SK-N-SH treated with all-trans-retinoic acid at 6 μM for 48 hours (cell line): ENCODE measurements around the gene SBF2.

Source experiments
- ATAC-seq: fragments of 200-7000 bp; cut with Tn5 transposase; 3 replicates; pipeline ENCODE4 v1.9.1; 2020; ENCODE audit warnings: mild to moderate bottlenecking, moderate library complexity
- ARNTL ChIP-seq: fragments of 450-650 bp; formaldehyde crosslinking; IDR thresholded peaks from 2 replicates; pipeline ENCODE4 v1.5.0; 2020; ENCODE audit warnings: low read depth, mild to moderate bottlenecking, moderate library complexity, borderline replicate concordance
- BACH2 ChIP-seq: fragments of 250-450 bp; sonication (Bioruptor Pico); IDR thresholded peaks from 2 replicates; pipeline ENCODE4 v1.9.0; 2021; ENCODE audit warnings: mild to moderate bottlenecking, borderline replicate concordance
- CSDC2 ChIP-seq: fragments of 250-450 bp; sonication (Bioruptor Pico); IDR thresholded peaks from 2 replicates; pipeline ENCODE4 v1.5.0; 2020; ENCODE audit warnings: mild to moderate bottlenecking, moderate library complexity
- CSRNP3 ChIP-seq: fragments of 250-450 bp; sonication (Bioruptor Pico); IDR thresholded peaks from 2 replicates; pipeline ENCODE4 v1.5.1; 2021; ENCODE audit warnings: mild to moderate bottlenecking, moderate library complexity
- ESRRG ChIP-seq: fragments of 250-450 bp; sonication (Bioruptor Pico); IDR thresholded peaks from 2 replicates; pipeline ENCODE4 v1.6.1; 2021; ENCODE audit warnings: mild to moderate bottlenecking
- GLIS3 ChIP-seq: fragments of 250-450 bp; sonication (Bioruptor Pico); IDR thresholded peaks from 2 replicates; pipeline ENCODE4 v1.5.0; 2020; ENCODE audit warnings: mild to moderate bottlenecking, moderate library complexity
- ISL1 ChIP-seq: fragments of 250-450 bp; sonication (Bioruptor Pico); IDR thresholded peaks from 2 replicates; pipeline ENCODE4 v2.1.2; 2022; ENCODE audit warnings: mild to moderate bottlenecking, moderate library complexity
- OSR1 ChIP-seq: fragments of 250-450 bp; sonication (Bioruptor Pico); IDR thresholded peaks from 2 replicates; pipeline ENCODE4 v1.8.0; 2022; ENCODE audit warnings: moderate library complexity, mild to moderate bottlenecking, inconsistent platforms
- PPARA ChIP-seq: fragments of 250-450 bp; sonication (Bioruptor Pico); IDR thresholded peaks from 2 replicates; pipeline ENCODE4 v1.5.0; 2020; ENCODE audit warnings: mild to moderate bottlenecking, borderline replicate concordance
- RARB ChIP-seq: fragments of 250-450 bp; sonication (Bioruptor Pico); IDR thresholded peaks from 2 replicates; pipeline ENCODE4 v1.8.0; 2021; ENCODE audit warnings: mild to moderate bottlenecking, moderate library complexity
- SNAI2 ChIP-seq: fragments of 250-450 bp; sonication (Bioruptor Pico); IDR thresholded peaks from 2 replicates; pipeline ENCODE4 v1.5.0; 2020; ENCODE audit warnings: mild to moderate bottlenecking, moderate library complexity
- TCF4 ChIP-seq: fragments of 250-450 bp; sonication (Bioruptor Pico); IDR thresholded peaks from 2 replicates; pipeline ENCODE4 v1.8.0; 2021; ENCODE audit warnings: mild to moderate bottlenecking, moderate library complexity, borderline replicate concordance
- TOX ChIP-seq: fragments of 250-450 bp; sonication (Bioruptor Pico); IDR thresholded peaks from 2 replicates; pipeline ENCODE4 v1.8.0; 2021; ENCODE audit warnings: mild to moderate bottlenecking, moderate library complexity, borderline replicate concordance
- ZC3H10 ChIP-seq: fragments of 250-450 bp; sonication (Bioruptor Pico); IDR thresholded peaks from 2 replicates; pipeline ENCODE4 v1.5.1; 2021; ENCODE audit warnings: mild to moderate bottlenecking, moderate library complexity
- ZFP3 ChIP-seq: fragments of 250-450 bp; sonication (Bioruptor Pico); IDR thresholded peaks from 2 replicates; pipeline ENCODE4 v1.5.0; 2020; ENCODE audit warnings: mild to moderate bottlenecking, moderate library complexity
- ZFP30 ChIP-seq: fragments of 450-650 bp; formaldehyde crosslinking; IDR thresholded peaks from 2 replicates; pipeline ENCODE4 v1.5.0; 2022; ENCODE audit warnings: mild to moderate bottlenecking, moderate library complexity
- ZNF565 ChIP-seq: fragments of 450-650 bp; formaldehyde crosslinking; conservative IDR thresholded peaks from 2 replicates; pipeline ENCODE4 v1.5.0; 2020; ENCODE audit warnings: low read depth, mild to moderate bottlenecking, moderate library complexity
- ZNF70 ChIP-seq: fragments of 450-650 bp; formaldehyde crosslinking; IDR thresholded peaks from 2 replicates; pipeline ENCODE4 v1.5.0; 2020; ENCODE audit warnings: mild to moderate bottlenecking, moderate library complexity
- TF ChIP-seq, protein P1 (sequence below): fragments of 250-450 bp; sonication (Bioruptor Pico); IDR thresholded peaks from 2 replicates; pipeline ENCODE4 v1.5.1; 2020; ENCODE audit warnings: low read depth, mild to moderate bottlenecking, moderate library complexity
- TF ChIP-seq, protein P2 (sequence below): fragments of 250-450 bp; sonication (Bioruptor Pico); IDR thresholded peaks from 2 replicates; pipeline ENCODE4 v1.5.0; 2020; ENCODE audit warnings: mild to moderate bottlenecking, moderate library complexity
- TF ChIP-seq, protein P3 (sequence below): fragments of 250-450 bp; sonication (Bioruptor Pico); IDR thresholded peaks from 2 replicates; pipeline ENCODE4 v1.8.0; 2021; ENCODE audit warnings: low read depth, mild to moderate bottlenecking, moderate library complexity, borderline replicate concordance
- TF ChIP-seq, protein P4 (sequence below): fragments of 250-450 bp; sonication (Bioruptor Pico); IDR thresholded peaks from 2 replicates; pipeline ENCODE4 v1.8.0; 2020; ENCODE audit warnings: mild to moderate bottlenecking, moderate library complexity, borderline replicate concordance

Gene SBF2

GRCh38 chr11:10310301-10310841 lies 16.4 kb upstream of the SBF2 start:
- no peak for TF ChIP-seq ZFP3
- no peak for TF ChIP-seq CSDC2 (CRISPR knock-in tag)
- TF ChIP-seq GLIS3 (CRISPR knock-in tag): no peak
- TF ChIP-seq, protein P1, sequence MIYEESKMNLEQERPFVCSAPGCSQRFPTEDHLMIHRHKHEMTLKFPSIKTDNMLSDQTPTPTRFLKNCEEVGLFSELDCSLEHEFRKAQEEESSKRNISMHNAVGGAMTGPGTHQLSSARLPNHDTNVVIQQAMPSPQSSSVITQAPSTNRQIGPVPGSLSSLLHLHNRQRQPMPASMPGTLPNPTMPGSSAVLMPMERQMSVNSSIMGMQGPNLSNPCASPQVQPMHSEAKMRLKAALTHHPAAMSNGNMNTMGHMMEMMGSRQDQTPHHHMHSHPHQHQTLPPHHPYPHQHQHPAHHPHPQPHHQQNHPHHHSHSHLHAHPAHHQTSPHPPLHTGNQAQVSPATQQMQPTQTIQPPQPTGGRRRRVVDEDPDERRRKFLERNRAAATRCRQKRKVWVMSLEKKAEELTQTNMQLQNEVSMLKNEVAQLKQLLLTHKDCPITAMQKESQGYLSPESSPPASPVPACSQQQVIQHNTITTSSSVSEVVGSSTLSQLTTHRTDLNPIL (CRISPR knock-in tag): no peak
- TF ChIP-seq, protein P2, sequence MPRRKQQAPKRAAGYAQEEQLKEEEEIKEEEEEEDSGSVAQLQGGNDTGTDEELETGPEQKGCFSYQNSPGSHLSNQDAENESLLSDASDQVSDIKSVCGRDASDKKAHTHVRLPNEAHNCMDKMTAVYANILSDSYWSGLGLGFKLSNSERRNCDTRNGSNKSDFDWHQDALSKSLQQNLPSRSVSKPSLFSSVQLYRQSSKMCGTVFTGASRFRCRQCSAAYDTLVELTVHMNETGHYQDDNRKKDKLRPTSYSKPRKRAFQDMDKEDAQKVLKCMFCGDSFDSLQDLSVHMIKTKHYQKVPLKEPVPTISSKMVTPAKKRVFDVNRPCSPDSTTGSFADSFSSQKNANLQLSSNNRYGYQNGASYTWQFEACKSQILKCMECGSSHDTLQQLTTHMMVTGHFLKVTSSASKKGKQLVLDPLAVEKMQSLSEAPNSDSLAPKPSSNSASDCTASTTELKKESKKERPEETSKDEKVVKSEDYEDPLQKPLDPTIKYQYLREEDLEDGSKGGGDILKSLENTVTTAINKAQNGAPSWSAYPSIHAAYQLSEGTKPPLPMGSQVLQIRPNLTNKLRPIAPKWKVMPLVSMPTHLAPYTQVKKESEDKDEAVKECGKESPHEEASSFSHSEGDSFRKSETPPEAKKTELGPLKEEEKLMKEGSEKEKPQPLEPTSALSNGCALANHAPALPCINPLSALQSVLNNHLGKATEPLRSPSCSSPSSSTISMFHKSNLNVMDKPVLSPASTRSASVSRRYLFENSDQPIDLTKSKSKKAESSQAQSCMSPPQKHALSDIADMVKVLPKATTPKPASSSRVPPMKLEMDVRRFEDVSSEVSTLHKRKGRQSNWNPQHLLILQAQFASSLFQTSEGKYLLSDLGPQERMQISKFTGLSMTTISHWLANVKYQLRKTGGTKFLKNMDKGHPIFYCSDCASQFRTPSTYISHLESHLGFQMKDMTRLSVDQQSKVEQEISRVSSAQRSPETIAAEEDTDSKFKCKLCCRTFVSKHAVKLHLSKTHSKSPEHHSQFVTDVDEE (CRISPR knock-in tag): no peak
- no peak for TF ChIP-seq RARB
- no peak for TF ChIP-seq BACH2 (CRISPR knock-in tag)
- no peak for TF ChIP-seq ZC3H10
- TF ChIP-seq ESRRG (CRISPR knock-in tag): no peak
- TF ChIP-seq ARNTL: no peak
- no peak for TF ChIP-seq ZFP30

GRCh38 chr11:10309163-10310093 lies 15.4 kb upstream of the SBF2 start:
- no peak for ATAC-seq
- TF ChIP-seq TCF4: no peak
- no peak for TF ChIP-seq ARNTL
- TF ChIP-seq ZFP3: no peak
- no peak for TF ChIP-seq ZFP30
- TF ChIP-seq CSRNP3 (CRISPR knock-in tag): no peak
- no peak for TF ChIP-seq ZNF70
- TF ChIP-seq ZC3H10: peak; percentile 16; the same call in 1 of the 2 replicates
- TF ChIP-seq ESRRG (CRISPR knock-in tag): no peak
- TF ChIP-seq, protein P3, sequence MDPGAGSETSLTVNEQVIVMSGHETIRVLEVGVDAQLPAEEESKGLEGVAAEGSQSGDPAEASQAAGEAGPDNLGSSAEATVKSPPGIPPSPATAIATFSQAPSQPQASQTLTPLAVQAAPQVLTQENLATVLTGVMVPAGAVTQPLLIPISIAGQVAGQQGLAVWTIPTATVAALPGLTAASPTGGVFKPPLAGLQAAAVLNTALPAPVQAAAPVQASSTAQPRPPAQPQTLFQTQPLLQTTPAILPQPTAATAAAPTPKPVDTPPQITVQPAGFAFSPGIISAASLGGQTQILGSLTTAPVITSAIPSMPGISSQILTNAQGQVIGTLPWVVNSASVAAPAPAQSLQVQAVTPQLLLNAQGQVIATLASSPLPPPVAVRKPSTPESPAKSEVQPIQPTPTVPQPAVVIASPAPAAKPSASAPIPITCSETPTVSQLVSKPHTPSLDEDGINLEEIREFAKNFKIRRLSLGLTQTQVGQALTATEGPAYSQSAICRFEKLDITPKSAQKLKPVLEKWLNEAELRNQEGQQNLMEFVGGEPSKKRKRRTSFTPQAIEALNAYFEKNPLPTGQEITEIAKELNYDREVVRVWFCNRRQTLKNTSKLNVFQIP: no peak
- TF ChIP-seq ISL1: no peak
- TF ChIP-seq BACH2 (CRISPR knock-in tag): no peak
- TF ChIP-seq RARB: 0 out of 2 replicates have a peak, but pooled peaks have one; percentile 52
- TF ChIP-seq SNAI2 (CRISPR knock-in tag): no peak
- no peak for TF ChIP-seq TOX (CRISPR knock-in tag)
- TF ChIP-seq ZNF565 (CRISPR knock-in tag): no peak

More at GRCh38 chr11:10310301-10310841, 16.4 kb upstream of the SBF2 start:
- no peak for ATAC-seq

DNA sequence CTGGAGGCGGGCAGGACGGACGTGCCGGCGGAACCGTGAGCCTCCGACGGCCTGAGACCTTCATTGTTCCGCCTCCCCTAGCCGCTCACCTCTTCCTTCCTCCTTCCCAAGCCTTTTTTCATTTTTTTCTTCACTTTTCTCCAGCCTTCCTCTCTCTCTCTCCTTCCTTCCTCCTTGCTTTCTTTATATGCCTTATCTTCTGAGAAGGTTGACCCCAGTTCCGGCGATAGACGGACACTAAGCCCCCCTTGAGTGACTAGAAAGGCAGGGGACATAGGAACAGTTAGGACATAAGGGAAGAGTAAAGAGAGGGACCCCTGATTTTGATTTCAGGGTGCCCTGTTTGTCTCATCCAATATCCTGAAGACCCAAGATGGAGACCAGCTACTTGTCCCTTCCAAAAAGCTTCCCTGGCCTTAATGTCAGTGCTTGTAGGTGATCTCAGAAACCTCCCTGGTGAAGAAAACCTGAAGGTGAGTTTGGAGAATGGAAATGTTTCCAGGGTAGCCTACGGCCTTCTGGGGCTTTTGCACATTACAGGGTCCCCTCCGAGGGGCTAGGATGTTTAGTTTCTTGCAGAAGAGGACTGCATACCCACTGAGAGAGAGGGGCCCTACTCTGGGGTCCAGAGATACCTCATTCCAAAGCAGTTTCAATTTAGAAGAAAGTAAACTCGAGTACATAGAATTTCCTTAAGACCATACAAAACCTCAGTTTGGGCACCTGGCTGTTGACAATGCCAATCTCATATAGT lies 14.4 kb upstream of the SBF2 start:
- no peak for ATAC-seq
- TF ChIP-seq, protein P3: no peak
- TF ChIP-seq ZFP3 (no peak), ZC3H10 (no peak), ZFP30 (no peak), TOX (CRISPR knock-in tag) (no peak), CSRNP3 (CRISPR knock-in tag) (no peak), ESRRG (CRISPR knock-in tag) (no peak), ISL1 (no peak), ARNTL (no peak), PPARA (CRISPR knock-in tag) (no peak), ZNF565 (CRISPR knock-in tag) (no peak), CSDC2 (CRISPR knock-in tag) (no peak), GLIS3 (CRISPR knock-in tag) (no peak), ZNF70 (no peak), OSR1 (CRISPR knock-in tag) (no peak)
- TF ChIP-seq, protein P4, sequence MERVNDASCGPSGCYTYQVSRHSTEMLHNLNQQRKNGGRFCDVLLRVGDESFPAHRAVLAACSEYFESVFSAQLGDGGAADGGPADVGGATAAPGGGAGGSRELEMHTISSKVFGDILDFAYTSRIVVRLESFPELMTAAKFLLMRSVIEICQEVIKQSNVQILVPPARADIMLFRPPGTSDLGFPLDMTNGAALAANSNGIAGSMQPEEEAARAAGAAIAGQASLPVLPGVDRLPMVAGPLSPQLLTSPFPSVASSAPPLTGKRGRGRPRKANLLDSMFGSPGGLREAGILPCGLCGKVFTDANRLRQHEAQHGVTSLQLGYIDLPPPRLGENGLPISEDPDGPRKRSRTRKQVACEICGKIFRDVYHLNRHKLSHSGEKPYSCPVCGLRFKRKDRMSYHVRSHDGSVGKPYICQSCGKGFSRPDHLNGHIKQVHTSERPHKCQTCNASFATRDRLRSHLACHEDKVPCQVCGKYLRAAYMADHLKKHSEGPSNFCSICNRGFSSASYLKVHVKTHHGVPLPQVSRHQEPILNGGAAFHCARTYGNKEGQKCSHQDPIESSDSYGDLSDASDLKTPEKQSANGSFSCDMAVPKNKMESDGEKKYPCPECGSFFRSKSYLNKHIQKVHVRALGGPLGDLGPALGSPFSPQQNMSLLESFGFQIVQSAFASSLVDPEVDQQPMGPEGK (CRISPR knock-in tag): no peak
